GM12801 (cell line): ENCODE measurements around the gene HEPH.

Source experiments
- CTCF ChIP-seq: IDR thresholded peaks from one replicate; pipeline ENCODE4 v1.5.1; 2011; ENCODE audit warnings: control low read depth; ENCODE audit not compliant: insufficient read length; ENCODE audit errors: extremely low read depth

Gene HEPH

GRCh38 chrX:66191563-66191962 is 27.5 kb downstream of the HEPH start:
- TF ChIP-seq CTCF = no peak

GRCh38 chrX:66193821-66194220 is 29.8 kb downstream of the HEPH start:
- TF ChIP-seq CTCF = no peak

GRCh38 chrX:66200050-66200664 is 36.1 kb downstream of the HEPH start:
- TF ChIP-seq CTCF = no peak

GRCh38 chrX:66200855-66201795 is 37.1 kb downstream of the HEPH start:
- TF ChIP-seq CTCF = no peak

- TF ChIP-seq CTCF = no peak
Measured at GRCh38 chrX:66203114-66203513, 39.1 kb downstream of the HEPH start.

GRCh38 chrX:66221856-66222255 is 57.8 kb downstream of the HEPH start:
- TF ChIP-seq CTCF = no peak

- TF ChIP-seq CTCF = no peak
Measured at GRCh38 chrX:66232296-66232695, 68.2 kb downstream of the HEPH start.
